PC-3 (cell line): Measurements from ENCODE around the gene ARVCF.

Experiments
- CTCF ChIP-seq: fragments of 300-600 bp; sonication (generic); conservative IDR thresholded peaks from 2 replicates; pipeline ENCODE4 v1.5.1; 2017; ENCODE audit warnings: antibody characterized with exemption, low read depth, mild to moderate bottlenecking, low read length
- EZH2 ChIP-seq: fragments of 300-600 bp; sonication (generic); IDR thresholded peaks from one replicate; pipeline ENCODE4 v1.6.1; 2017; ENCODE audit warnings: antibody characterized with exemption, mild to moderate bottlenecking, low read length; ENCODE audit not compliant: unreplicated experiment
- EZH2phosphoT487 ChIP-seq: fragments of 300-600 bp; sonication (generic); IDR thresholded peaks from 2 replicates; pipeline ENCODE4 v1.6.1; 2018; ENCODE audit warnings: mild to moderate bottlenecking, antibody characterized with exemption, low read length, borderline replicate concordance

- TF ChIP-seq CTCF = peak; percentile 37; the same call in 1 of the 2 replicates
- TF ChIP-seq EZH2 = no peak
- TF ChIP-seq EZH2phosphoT487 = no peak
These were observed 50.6 kb downstream of the ARVCF start for GRCh38 chr22:19965771-19966709.
